Measurements from ENCODE around the gene ZNF396. TPM values are rescaled to one million over a fixed set of nuclear protein-coding genes. Genes with fewer than 3 reads are reported as not detected.

The ZNF396 gene
- total and polyA plus RNA-seq, 2 donors: 1.3 to 4.0 TPM

- H3K4me1 ChIP-seq (ENCODE audit: insufficient read depth): peaks cover 3% of the 10 kb centered on the region
- peak overlapping the region; percentile 79 for H3K4me3 ChIP-seq (ENCODE audit: low read depth, low read length)
- WGBS: 2% methylated on average over 15 of the region's 15 CpGs
- H3K27ac ChIP-seq (ENCODE audit: low read depth): peak overlapping the region; percentile 99
- peaks cover under 1% of the 10 kb centered on the region for H3K36me3 ChIP-seq (ENCODE audit: insufficient read depth)
- no peak for DNase-seq (ENCODE audit: extremely low spot score)
Measured at GRCh38 chr18:35343488-35343935, 33.6 kb downstream of the ZNF396 start.

GRCh38 chr18:35337286-35337685 lies 39.9 kb downstream of the ZNF396 start:
- Histone ChIP-seq H3K4me3 (ENCODE audit: low read depth, low read length) (no peak overlapping the region), H3K36me3 (ENCODE audit: insufficient read depth) (peaks cover 4% of the 10 kb centered on the region), H3K4me1 (ENCODE audit: insufficient read depth) (peaks cover 3% of the 10 kb centered on the region), H3K27ac (ENCODE audit: low read depth) (no peak overlapping the region)
- WGBS: 91% methylated on average over 5 of the region's 5 CpGs
- no peak for DNase-seq (ENCODE audit: extremely low spot score)

GRCh38 chr18:35335866-35336265 lies 41.3 kb downstream of the ZNF396 start:
- peaks cover 3% of the 10 kb centered on the region for H3K4me1 ChIP-seq (ENCODE audit: insufficient read depth)
- H3K36me3 ChIP-seq (ENCODE audit: insufficient read depth): peaks cover 4% of the 10 kb centered on the region
- H3K4me3 ChIP-seq (ENCODE audit: low read depth, low read length): no peak overlapping the region
- DNase-seq (ENCODE audit: extremely low spot score): no peak
- no peak overlapping the region for H3K27ac ChIP-seq (ENCODE audit: low read depth)
- 94% methylated on average over 4 of the region's 4 CpGs for WGBS

- WGBS: 53% methylated on average over 3 of the region's 3 CpGs
- H3K4me1 ChIP-seq (ENCODE audit: insufficient read depth): peaks cover 1% of the 10 kb centered on the region
- H3K4me3 ChIP-seq (ENCODE audit: low read depth, low read length): no peak overlapping the region
- H3K36me3 ChIP-seq (ENCODE audit: insufficient read depth): peaks cover 4% of the 10 kb centered on the region
- no peak overlapping the region for H3K27ac ChIP-seq (ENCODE audit: low read depth)
- DNase-seq (ENCODE audit: extremely low spot score): no peak
Measured at GRCh38 chr18:35334821-35335220, 42.3 kb downstream of the ZNF396 start.

GRCh38 chr18:35334212-35334611 lies 42.9 kb downstream of the ZNF396 start:
- Histone ChIP-seq H3K27ac (ENCODE audit: low read depth) (no peak overlapping the region), H3K36me3 (ENCODE audit: insufficient read depth) (peaks cover 4% of the 10 kb centered on the region), H3K4me1 (ENCODE audit: insufficient read depth) (no peaks in the 10 kb centered on the region), H3K4me3 (ENCODE audit: low read depth, low read length) (no peak overlapping the region)
- 95% methylated on average over 1 of the region's 1 CpG for WGBS
- no peak for DNase-seq (ENCODE audit: extremely low spot score)

- Histone ChIP-seq H3K4me3 (ENCODE audit: low read depth, low read length) (no peak overlapping the region), H3K27ac (ENCODE audit: low read depth) (no peak overlapping the region), H3K4me1 (ENCODE audit: insufficient read depth) (no peaks in the 10 kb centered on the region), H3K36me3 (ENCODE audit: insufficient read depth) (no peaks in the 10 kb centered on the region)
- no peak for DNase-seq (ENCODE audit: extremely low spot score)
- 81% methylated on average over 4 of the region's 4 CpGs for WGBS
Measured at GRCh38 chr18:35331367-35332087, 45.6 kb downstream of the ZNF396 start.

- Histone ChIP-seq H3K4me1 (ENCODE audit: insufficient read depth) (no peaks in the 10 kb centered on the region), H3K27ac (ENCODE audit: low read depth) (no peak overlapping the region), H3K36me3 (ENCODE audit: insufficient read depth) (no peaks in the 10 kb centered on the region), H3K4me3 (ENCODE audit: low read depth, low read length) (no peak overlapping the region)
- DNase-seq (ENCODE audit: extremely low spot score): no peak
Measured at GRCh38 chr18:35328868-35329267, 48.3 kb downstream of the ZNF396 start.

- no peak overlapping the region for H3K4me3 ChIP-seq (ENCODE audit: low read depth, low read length)
- no peak for DNase-seq (ENCODE audit: extremely low spot score)
- H3K27ac ChIP-seq (ENCODE audit: low read depth): no peak overlapping the region
- H3K36me3 ChIP-seq (ENCODE audit: insufficient read depth): no peaks in the 10 kb centered on the region
- WGBS: 69% methylated on average over 3 of the region's 3 CpGs
- H3K4me1 ChIP-seq (ENCODE audit: insufficient read depth): no peaks in the 10 kb centered on the region
Measured at GRCh38 chr18:35326695-35327387, 50.3 kb downstream of the ZNF396 start.

- DNase-seq (ENCODE audit: extremely low spot score): no peak
- Histone ChIP-seq H3K36me3 (ENCODE audit: insufficient read depth) (no peaks in the 10 kb centered on the region), H3K4me1 (ENCODE audit: insufficient read depth) (no peaks in the 10 kb centered on the region), H3K27ac (ENCODE audit: low read depth) (no peak overlapping the region), H3K4me3 (ENCODE audit: low read depth, low read length) (no peak overlapping the region)
- WGBS: 46% methylated on average over 2 of the region's 2 CpGs
Measured at GRCh38 chr18:35324926-35325655, 52.0 kb downstream of the ZNF396 start.

GRCh38 chr18:35322486-35323458 lies 54.4 kb downstream of the ZNF396 start:
- Histone ChIP-seq H3K36me3 (ENCODE audit: insufficient read depth) (no peaks in the 10 kb centered on the region), H3K27ac (ENCODE audit: low read depth) (no peak overlapping the region), H3K4me1 (ENCODE audit: insufficient read depth) (no peaks in the 10 kb centered on the region), H3K4me3 (ENCODE audit: low read depth, low read length) (no peak overlapping the region)
- 66% methylated on average over 3 of the region's 3 CpGs for WGBS
- no peak for DNase-seq (ENCODE audit: extremely low spot score)
